ENCODE results near the gene LIM2.

DNA sequence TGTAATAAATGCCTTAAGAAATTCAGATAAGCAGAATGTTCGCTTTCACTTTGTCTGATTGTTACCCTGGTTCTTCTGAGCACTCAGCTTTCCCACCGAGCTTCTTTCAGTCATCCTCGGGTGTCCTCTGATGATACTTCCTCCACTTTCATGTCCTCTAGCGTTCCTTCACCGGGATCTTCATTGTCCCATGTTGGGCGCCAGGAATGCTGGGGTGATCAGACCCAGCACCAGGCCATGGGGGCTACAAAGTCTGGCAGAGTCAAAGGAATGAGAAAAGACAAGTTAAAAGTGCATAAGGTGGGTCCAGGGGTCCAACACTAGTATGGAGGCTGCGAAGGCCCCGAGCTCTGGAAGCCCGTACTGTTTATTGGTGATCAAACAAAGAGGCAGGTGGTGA is 14.3 kb upstream of the LIM2 start:
- TF ChIP-seq, protein P1, sequence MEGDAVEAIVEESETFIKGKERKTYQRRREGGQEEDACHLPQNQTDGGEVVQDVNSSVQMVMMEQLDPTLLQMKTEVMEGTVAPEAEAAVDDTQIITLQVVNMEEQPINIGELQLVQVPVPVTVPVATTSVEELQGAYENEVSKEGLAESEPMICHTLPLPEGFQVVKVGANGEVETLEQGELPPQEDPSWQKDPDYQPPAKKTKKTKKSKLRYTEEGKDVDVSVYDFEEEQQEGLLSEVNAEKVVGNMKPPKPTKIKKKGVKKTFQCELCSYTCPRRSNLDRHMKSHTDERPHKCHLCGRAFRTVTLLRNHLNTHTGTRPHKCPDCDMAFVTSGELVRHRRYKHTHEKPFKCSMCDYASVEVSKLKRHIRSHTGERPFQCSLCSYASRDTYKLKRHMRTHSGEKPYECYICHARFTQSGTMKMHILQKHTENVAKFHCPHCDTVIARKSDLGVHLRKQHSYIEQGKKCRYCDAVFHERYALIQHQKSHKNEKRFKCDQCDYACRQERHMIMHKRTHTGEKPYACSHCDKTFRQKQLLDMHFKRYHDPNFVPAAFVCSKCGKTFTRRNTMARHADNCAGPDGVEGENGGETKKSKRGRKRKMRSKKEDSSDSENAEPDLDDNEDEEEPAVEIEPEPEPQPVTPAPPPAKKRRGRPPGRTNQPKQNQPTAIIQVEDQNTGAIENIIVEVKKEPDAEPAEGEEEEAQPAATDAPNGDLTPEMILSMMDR (IDR thresholded peaks at IDR 0.05; ENCODE audit: poor library complexity): no peak
- no peak for TF ChIP-seq EZH2 (IDR thresholded peaks at IDR 0.05; ENCODE audit: borderline replicate concordance)
- TF ChIP-seq EZH2phosphoT487 (IDR thresholded peaks at IDR 0.05; ENCODE audit: low read depth, severe bottlenecking, unreplicated experiment): no peak
